Measurements from ENCODE around the gene TPM3.

Gene TPM3

GRCh38 chr1:154117642-154118041 is 74.3 kb downstream of the TPM3 start:
- H3K4me3 ChIP-seq (ENCODE audit: control insufficient read depth, low read depth, low read length), result no peak overlapping the region
- TF ChIP-seq CTCF (IDR thresholded peaks at IDR 0.05; ENCODE audit: control insufficient read depth, insufficient read depth, low read depth, low read length, missing control alignments), result no peak
- DNase-seq (ENCODE audit: low read depth), result no peak

- no peak for TF ChIP-seq CTCF (IDR thresholded peaks at IDR 0.05; ENCODE audit: control insufficient read depth, insufficient read depth, low read depth, low read length, missing control alignments)
- DNase-seq (ENCODE audit: low read depth), result no peak
- no peak overlapping the region for H3K4me3 ChIP-seq (ENCODE audit: control insufficient read depth, low read depth, low read length)
Observed at GRCh38 chr1:154115180-154115579, 76.7 kb downstream of the TPM3 start.

Data from AG09309 (cell line).